Measurements from ENCODE around the gene FARS2.

GRCh38 chr6:5260111-5260620, 1.1 kb upstream of the FARS2 start:
- TF ChIP-seq CTCF (conservative IDR thresholded peaks at IDR 0.05; ENCODE audit: low read length): no peak
- no peak for TF ChIP-seq EZH2phosphoT487 (IDR thresholded peaks at IDR 0.05; ENCODE audit: borderline replicate concordance, low read depth, low read length)
